ENCODE measurements around the gene NMNAT3. TPM values are rescaled to one million over a fixed set of nuclear protein-coding genes. Genes with fewer than 3 reads are reported as not detected.

Gene NMNAT3
- total and polyA plus RNA-seq, 2 experiments from 2014 or later: not detected

GRCh38 chr3:139608924-139609323, 68.8 kb downstream of the NMNAT3 start:
- Histone ChIP-seq H3K27ac (no peak overlapping the region), H3K4me2 (ENCODE audit: unreplicated experiment) (no peak overlapping the region), H3K27me3 (replicated peaks; ENCODE audit: insufficient read depth) (0 out of 2 replicates have a peak, but pooled peaks cover 3% of the 10 kb centered on the region), H3K79me2 (ENCODE audit: insufficient read depth) (no peaks in the 10 kb centered on the region), H3K4me1 (ENCODE audit: insufficient read depth) (no peaks in the 10 kb centered on the region), H4K20me1 (ENCODE audit: insufficient read depth) (no peaks in the 10 kb centered on the region), H3K9ac (no peak overlapping the region), H3F3A (ENCODE audit: insufficient read depth) (no peaks in the 10 kb centered on the region), H3K9me3 (ENCODE audit: low read depth) (no peaks in the 10 kb centered on the region), H3K36me3 (ENCODE audit: low read depth) (no peaks in the 10 kb centered on the region), H3K4me3 (no peak overlapping the region), H3K9me2 (ENCODE audit: insufficient read depth) (no peaks in the 10 kb centered on the region), H2AFZ (no peak overlapping the region)
- 13 to 23% methylated on average over 3 of the region's 3 CpGs for WGBS, 2 experiments (ENCODE audit: low coverage in 1 of 2, low lambda C conversion rate in 2 of 2, missing lambda C conversion rate in 2 of 2)
- TF ChIP-seq EZH2phosphoT487 (IDR thresholded peaks at IDR 0.05; ENCODE audit: insufficient read depth, low read depth): no peak
- TF ChIP-seq EZH2 (IDR thresholded peaks at IDR 0.05; ENCODE audit: insufficient read depth, poor library complexity, severe bottlenecking): no peak
- DNase-seq: no peak
- in situ Hi-C loops (cut with MboI): no loop called here

GRCh38 chr3:139608108-139608380, 69.7 kb downstream of the NMNAT3 start:
- Histone ChIP-seq H3K4me2 (ENCODE audit: unreplicated experiment) (no peak overlapping the region), H3K4me3 (no peak overlapping the region), H3K9me2 (ENCODE audit: insufficient read depth) (no peaks in the 10 kb centered on the region), H3K9me3 (ENCODE audit: low read depth) (no peaks in the 10 kb centered on the region), H3K27ac (no peak overlapping the region), H3K4me1 (ENCODE audit: insufficient read depth) (no peaks in the 10 kb centered on the region), H4K20me1 (ENCODE audit: insufficient read depth) (no peaks in the 10 kb centered on the region), H3K36me3 (ENCODE audit: low read depth) (no peaks in the 10 kb centered on the region), H3K27me3 (replicated peaks; ENCODE audit: insufficient read depth) (0 out of 2 replicates have a peak, but pooled peaks cover 3% of the 10 kb centered on the region), H3K79me2 (ENCODE audit: insufficient read depth) (no peaks in the 10 kb centered on the region), H3K9ac (no peak overlapping the region), H3F3A (ENCODE audit: insufficient read depth) (no peaks in the 10 kb centered on the region), H2AFZ (no peak overlapping the region)
- no peak for DNase-seq
- WGBS, 2 experiments (ENCODE audit: low coverage in 1 of 2, low lambda C conversion rate in 2 of 2, missing lambda C conversion rate in 2 of 2): 65 to 80% methylated on average over 3 of the region's 3 CpGs
- in situ Hi-C loops (cut with MboI): no loop called here
- TF ChIP-seq EZH2phosphoT487 (IDR thresholded peaks at IDR 0.05; ENCODE audit: insufficient read depth, low read depth): no peak
- TF ChIP-seq EZH2 (IDR thresholded peaks at IDR 0.05; ENCODE audit: insufficient read depth, poor library complexity, severe bottlenecking): no peak

GRCh38 chr3:139607257-139608107, 70.3 kb downstream of the NMNAT3 start:
- H3K9me2 ChIP-seq (ENCODE audit: insufficient read depth): no peaks in the 10 kb centered on the region
- no peaks in the 10 kb centered on the region for H3F3A ChIP-seq (ENCODE audit: insufficient read depth)
- H3K9ac ChIP-seq: no peak overlapping the region
- no peak for TF ChIP-seq EZH2phosphoT487 (IDR thresholded peaks at IDR 0.05; ENCODE audit: insufficient read depth, low read depth)
- no peak for TF ChIP-seq EZH2 (IDR thresholded peaks at IDR 0.05; ENCODE audit: insufficient read depth, poor library complexity, severe bottlenecking)
- H3K4me1 ChIP-seq (ENCODE audit: insufficient read depth): no peaks in the 10 kb centered on the region
- H3K36me3 ChIP-seq (ENCODE audit: low read depth): no peaks in the 10 kb centered on the region
- H2AFZ ChIP-seq: no peak overlapping the region
- no peak overlapping the region for H3K27ac ChIP-seq
- H3K9me3 ChIP-seq (ENCODE audit: low read depth): no peaks in the 10 kb centered on the region
- H3K4me3 ChIP-seq: no peak overlapping the region
- in situ Hi-C loops (cut with MboI): no loop called here
- no peaks in the 10 kb centered on the region for H3K79me2 ChIP-seq (ENCODE audit: insufficient read depth)
- no peaks in the 10 kb centered on the region for H4K20me1 ChIP-seq (ENCODE audit: insufficient read depth)
- 0 out of 2 replicates have a peak, but pooled peaks cover 3% of the 10 kb centered on the region for H3K27me3 ChIP-seq (replicated peaks; ENCODE audit: insufficient read depth)
- no peak overlapping the region for H3K4me2 ChIP-seq (ENCODE audit: unreplicated experiment)
- no peak for DNase-seq
- WGBS, 2 experiments (ENCODE audit: low coverage in 1 of 2, low lambda C conversion rate in 2 of 2, missing lambda C conversion rate in 2 of 2): 45 to 51% methylated on average over 2 of the region's 2 CpGs

GRCh38 chr3:139602003-139602402, 75.8 kb downstream of the NMNAT3 start:
- Histone ChIP-seq H3K9me2 (ENCODE audit: insufficient read depth) (no peaks in the 10 kb centered on the region), H3K9ac (no peak overlapping the region), H3K27ac (no peak overlapping the region), H3K4me2 (ENCODE audit: unreplicated experiment) (no peak overlapping the region), H3K4me3 (no peak overlapping the region), H3K36me3 (ENCODE audit: low read depth) (no peaks in the 10 kb centered on the region), H4K20me1 (ENCODE audit: insufficient read depth) (no peaks in the 10 kb centered on the region), H3K9me3 (ENCODE audit: low read depth) (no peaks in the 10 kb centered on the region), H3K27me3 (replicated peaks; ENCODE audit: insufficient read depth) (0 out of 2 replicates have a peak, but pooled peaks cover 3% of the 10 kb centered on the region), H2AFZ (no peak overlapping the region), H3K79me2 (ENCODE audit: insufficient read depth) (no peaks in the 10 kb centered on the region), H3F3A (ENCODE audit: insufficient read depth) (no peaks in the 10 kb centered on the region), H3K4me1 (ENCODE audit: insufficient read depth) (no peaks in the 10 kb centered on the region)
- no peak for TF ChIP-seq EZH2phosphoT487 (IDR thresholded peaks at IDR 0.05; ENCODE audit: insufficient read depth, low read depth)
- no peak for TF ChIP-seq EZH2 (IDR thresholded peaks at IDR 0.05; ENCODE audit: insufficient read depth, poor library complexity, severe bottlenecking)
- DNase-seq: no peak
- 64 to 78% methylated on average over 1 of the region's 1 CpG for WGBS, 2 experiments (ENCODE audit: low coverage in 1 of 2, low lambda C conversion rate in 2 of 2, missing lambda C conversion rate in 2 of 2)
- in situ Hi-C loops (cut with MboI): no loop called here
